ENCODE data around the gene PHF1. TPM values are rescaled to one million over a fixed set of nuclear protein-coding genes. Genes with fewer than 3 reads are reported as not detected.

Gene PHF1
- total and polyA plus RNA-seq, 2 of the 13 experiments (the other 11 are each of a cell fraction or from before 2014, with no cell fraction given), result 25.4 to 61.9 TPM

DNA sequence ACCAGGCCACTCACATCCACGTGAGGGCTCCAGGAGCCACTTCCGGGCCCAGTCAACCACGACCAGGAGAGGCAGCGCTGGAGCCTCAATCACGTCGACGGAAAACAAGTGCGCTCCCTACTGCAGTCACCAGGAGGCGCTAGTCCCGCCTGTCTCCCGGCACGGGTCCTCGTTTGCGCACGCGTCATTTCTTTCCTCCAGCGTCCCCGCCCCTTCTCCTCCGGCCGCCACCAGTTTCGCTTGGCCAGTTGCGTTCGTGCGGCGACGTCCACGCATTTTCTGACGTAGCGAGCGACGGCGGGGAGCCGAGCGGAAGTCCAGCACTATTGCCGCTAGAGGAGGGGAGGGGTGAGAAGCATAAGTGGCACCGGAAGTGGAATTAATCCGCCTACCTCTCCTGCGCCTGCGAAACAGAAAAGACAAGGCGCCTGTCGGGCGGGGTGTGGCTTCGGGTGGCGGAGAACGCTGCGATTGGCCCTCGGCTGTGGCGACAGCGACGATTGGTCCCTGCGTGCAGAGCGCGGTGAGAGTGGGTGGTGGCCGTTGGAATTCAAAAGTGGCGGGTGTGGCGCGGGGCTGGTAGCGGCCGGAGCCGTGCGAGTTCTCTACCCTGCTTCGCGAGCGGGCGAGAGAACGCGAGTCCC lies 19.4 kb upstream of the PHF1 start, which contains the start of gene KIFC1 (continued):
- TF ChIP-seq ZNF790 (CRISPR knock-in tag; IDR thresholded peaks at IDR 0.05; ENCODE audit: borderline replicate concordance) (no peak), FUBP1 (CRISPR knock-in tag; IDR thresholded peaks at IDR 0.05; ENCODE audit: borderline replicate concordance) (no peak), TMF1 (CRISPR knock-in tag; IDR thresholded peaks at IDR 0.05; ENCODE audit: low read depth) (peak; percentile 95), DBP (CRISPR knock-in tag; IDR thresholded peaks at IDR 0.05; ENCODE audit: not compliant biosample characterization) (no peak), ZNF773 (CRISPR knock-in tag; IDR thresholded peaks at IDR 0.05; ENCODE audit: borderline replicate concordance) (no peak), ZMYM3 (CRISPR knock-in tag; IDR thresholded peaks at IDR 0.05) (peak; percentile 60; the same call in 1 of the 2 replicates), ZNF563 (CRISPR knock-in tag; IDR thresholded peaks at IDR 0.05) (peak; percentile 82; the same call in 1 of the 2 replicates), DNMT1 (CRISPR knock-in tag; IDR thresholded peaks at IDR 0.05) (peak; percentile 68), KDM1A (CRISPR knock-in tag; IDR thresholded peaks at IDR 0.05) (no peak), TRIM22 (IDR thresholded peaks at IDR 0.05) (peak; percentile 36; the same call in 1 of the 2 replicates), IKZF4 (CRISPR knock-in tag; IDR thresholded peaks at IDR 0.05; ENCODE audit: borderline replicate concordance, low read depth, not compliant biosample characterization) (no peak), SP2 (CRISPR knock-in tag; IDR thresholded peaks at IDR 0.05) (peak; percentile 93), TBX3 (IDR thresholded peaks at IDR 0.05; ENCODE audit: borderline replicate concordance) (peak; percentile 77; the same call in 1 of the 2 replicates), NFYB (CRISPR knock-in tag; IDR thresholded peaks at IDR 0.05) (peak; percentile 92), TGIF2 (CRISPR knock-in tag; IDR thresholded peaks at IDR 0.05) (peak; percentile 89), ZNF343 (CRISPR knock-in tag; IDR thresholded peaks at IDR 0.05) (0 out of 2 replicates have a peak, but pooled peaks have one; percentile 70), ZNF878 (CRISPR knock-in tag; IDR thresholded peaks at IDR 0.05) (peak; percentile 45; the same call in 1 of the 2 replicates), KDM2A (CRISPR knock-in tag; IDR thresholded peaks at IDR 0.05; ENCODE audit: borderline replicate concordance, low read depth) (peak; percentile 96), ATRX (CRISPR knock-in tag; IDR thresholded peaks at IDR 0.05; ENCODE audit: borderline replicate concordance) (no peak), ZBTB42 (CRISPR knock-in tag; IDR thresholded peaks at IDR 0.05) (no peak), HIVEP1 (CRISPR knock-in tag; IDR thresholded peaks at IDR 0.05) (peak; percentile 62)
- TF ChIP-seq, protein P1, sequence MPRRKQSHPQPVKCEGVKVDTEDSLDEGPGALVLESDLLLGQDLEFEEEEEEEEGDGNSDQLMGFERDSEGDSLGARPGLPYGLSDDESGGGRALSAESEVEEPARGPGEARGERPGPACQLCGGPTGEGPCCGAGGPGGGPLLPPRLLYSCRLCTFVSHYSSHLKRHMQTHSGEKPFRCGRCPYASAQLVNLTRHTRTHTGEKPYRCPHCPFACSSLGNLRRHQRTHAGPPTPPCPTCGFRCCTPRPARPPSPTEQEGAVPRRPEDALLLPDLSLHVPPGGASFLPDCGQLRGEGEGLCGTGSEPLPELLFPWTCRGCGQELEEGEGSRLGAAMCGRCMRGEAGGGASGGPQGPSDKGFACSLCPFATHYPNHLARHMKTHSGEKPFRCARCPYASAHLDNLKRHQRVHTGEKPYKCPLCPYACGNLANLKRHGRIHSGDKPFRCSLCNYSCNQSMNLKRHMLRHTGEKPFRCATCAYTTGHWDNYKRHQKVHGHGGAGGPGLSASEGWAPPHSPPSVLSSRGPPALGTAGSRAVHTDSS (CRISPR knock-in tag; conservative IDR thresholded peaks at IDR 0.05), result no peak
- TF ChIP-seq, protein P2, sequence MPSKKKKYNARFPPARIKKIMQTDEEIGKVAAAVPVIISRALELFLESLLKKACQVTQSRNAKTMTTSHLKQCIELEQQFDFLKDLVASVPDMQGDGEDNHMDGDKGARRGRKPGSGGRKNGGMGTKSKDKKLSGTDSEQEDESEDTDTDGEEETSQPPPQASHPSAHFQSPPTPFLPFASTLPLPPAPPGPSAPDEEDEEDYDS (CRISPR knock-in tag; IDR thresholded peaks at IDR 0.05), result peak; percentile 88
- TF ChIP-seq, protein P3, sequence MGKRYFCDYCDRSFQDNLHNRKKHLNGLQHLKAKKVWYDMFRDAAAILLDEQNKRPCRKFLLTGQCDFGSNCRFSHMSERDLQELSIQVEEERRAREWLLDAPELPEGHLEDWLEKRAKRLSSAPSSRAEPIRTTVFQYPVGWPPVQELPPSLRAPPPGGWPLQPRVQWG (CRISPR knock-in tag; IDR thresholded peaks at IDR 0.05; ENCODE audit: borderline replicate concordance, low read depth), result no peak
